SH-SY5Y (cell line): Measurements from ENCODE around the gene AP3B1.

Experiments
- GATA2 ChIP-seq: IDR thresholded peaks from 2 replicates; pipeline ENCODE4 v1.6.1; 2011; ENCODE audit warnings: mild to moderate bottlenecking, low read depth, low read length
- GATA3 ChIP-seq: IDR thresholded peaks from 2 replicates; pipeline ENCODE4 v1.6.1; 2011; ENCODE audit warnings: low read depth, mild to moderate bottlenecking, low read length, moderate library complexity

DNA sequence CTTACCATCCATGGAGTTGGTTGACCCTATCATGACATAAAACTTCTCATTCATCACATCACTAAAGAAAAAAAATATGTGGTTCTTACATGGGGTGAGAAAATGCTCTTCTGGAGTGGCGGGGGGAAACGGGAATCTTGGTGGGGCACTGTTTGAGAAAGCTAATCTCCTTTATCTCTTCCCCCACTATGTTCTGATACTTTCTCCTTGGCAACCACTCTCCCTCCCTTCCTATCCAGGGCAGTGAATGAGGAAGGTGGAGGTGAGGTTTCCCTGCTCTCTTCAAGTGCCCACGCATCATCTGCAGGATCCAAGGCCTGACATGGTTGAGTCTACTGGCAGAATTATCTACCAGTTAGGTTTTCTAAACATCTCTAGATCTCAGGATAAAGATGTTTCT is 297.6 kb downstream of the AP3B1 start:
- TF ChIP-seq GATA2 (no peak), GATA3 (no peak)
